HepG2 (cell line): ENCODE measurements around the gene HNRNPA1. TPM values are rescaled to one million over a fixed set of nuclear protein-coding genes. Genes with fewer than 3 reads are reported as not detected.
A peak's percentile ranks its signal among the peaks of the same experiment; 100 is the strongest.

ENCODE experiments used
- ATAC-seq: fragments of 200-7000 bp; cut with Tn5 transposase; 3 replicates; pipeline ENCODE4 v1.9.1; 2020; ENCODE audit warnings: mild to moderate bottlenecking, moderate library complexity
- BruUV-seq: library from RNA; stranded (reverse); fragments of 400-500 nt; replicated peaks from 2 replicates; lab custom pipeline; 2021; lab: Mats Ljungman, UMichigan
- CTCF ChIA-PET: fragments of 300-600 bp; formaldehyde crosslinking; extraction: SDS; loops from one replicate; lab custom pipeline; 2021; ENCODE audit warnings: low total read pairs, inconsistent platforms, low intra/inter-chr PET ratio; lab: Yijun Ruan, JAX
- POLR2A ChIA-PET: fragments of 350-600 bp; sonication (Branson Sonifier 250); formaldehyde crosslinking; loops from one replicate; lab custom pipeline; 2020; ENCODE audit warnings: antibody characterized with exemption, inconsistent platforms; lab: Yijun Ruan, JAX
- DNase-seq: peaks from one replicate; pipeline ENCODE4 v3.0.0-alpha.2; 2015; ENCODE audit warnings: low spot score
- FAIRE-seq: peaks from 3 replicates; lab custom pipeline; 2011; peaks lifted over from hg19 to GRCh38; lab: Jason Lieb, UNC
- H2AFZ ChIP-seq: one replicate; pipeline ENCODE4 v1.6.1; 2011; ENCODE audit warnings: low read length, inconsistent platforms
- H3K27ac ChIP-seq: fragments of 300-600 bp; 3 replicates; pipeline ENCODE4 v1.8.0; 2011; ENCODE audit warnings: mixed run types, mild to moderate bottlenecking, mixed read lengths, low read length, inconsistent platforms; ENCODE audit not compliant: insufficient read depth; ENCODE audit errors: extremely low read length
- H3K27me3 ChIP-seq, 2 experiments: fragments of 200-600 bp in 1 of 2; 2 replicates in 1 of 2; 3 replicates in 1 of 2; pipeline versions ENCODE4 v1.6.0 to v1.8.0; 2011; ENCODE audit warnings: low read length in 2 of 2, mild to moderate bottlenecking in 2 of 2, moderate library complexity in 2 of 2, inconsistent platforms in 1 of 2; ENCODE audit not compliant: insufficient read depth in 2 of 2, control insufficient read depth in 1 of 2
- H3K36me3 ChIP-seq, 2 experiments: fragments of 200-600 bp in 1 of 2; replicated peaks in 1 of 2; 2 replicates in 1 of 2; 3 replicates in 1 of 2; pipeline versions ENCODE4 v1.5.1 to v1.8.0; 2011; ENCODE audit warnings: low read length in 2 of 2, inconsistent platforms in 1 of 2; ENCODE audit not compliant: insufficient read depth in 2 of 2, control insufficient read depth in 1 of 2
- H3K4me1 ChIP-seq: 2 replicates; pipeline ENCODE4 v1.5.1; 2012; ENCODE audit warnings: low read length, inconsistent platforms; ENCODE audit not compliant: insufficient read depth
- H3K4me2 ChIP-seq: 2 replicates; pipeline ENCODE4 v1.6.0; 2011; ENCODE audit warnings: low read depth, low read length, inconsistent platforms
- H3K4me3 ChIP-seq, 3 experiments: fragments of 200-600 bp in 1 of 3; sonication (generic), shearing (Covaris generic) in 1 of 3; replicated peaks in 1 of 3; 2 replicates each; pipeline ENCODE4 v1.5.1; 2011 to 2016; ENCODE audit warnings: low read length in 3 of 3, inconsistent platforms in 2 of 3, low read depth in 2 of 3, mild to moderate bottlenecking in 2 of 3, control low read depth in 1 of 3, mixed read lengths in 1 of 3; ENCODE audit not compliant: insufficient read depth in 1 of 3
- H3K79me2 ChIP-seq: one replicate; pipeline ENCODE4 v1.6.1; 2011; ENCODE audit warnings: low read length, inconsistent platforms; ENCODE audit not compliant: insufficient read depth
- H3K9ac ChIP-seq: 2 replicates; pipeline ENCODE4 v1.6.0; 2011; ENCODE audit warnings: mild to moderate bottlenecking, low read depth, low read length, inconsistent platforms; ENCODE audit not compliant: insufficient read depth
- H3K9me3 ChIP-seq: 2 replicates; pipeline ENCODE4 v1.5.1; 2012; ENCODE audit warnings: mild to moderate bottlenecking, low read length
- H4K20me1 ChIP-seq: 2 replicates; pipeline ENCODE4 v1.6.0; 2011; ENCODE audit warnings: inconsistent platforms, mild to moderate bottlenecking, low read length, moderate library complexity; ENCODE audit not compliant: insufficient read depth
- EEA1 ChIP-seq: sonication (generic); formaldehyde crosslinking; IDR thresholded peaks from 2 replicates; pipeline ENCODE4 v1.5.1; 2020; ENCODE audit warnings: mild to moderate bottlenecking, missing genetic modification reagents, borderline replicate concordance
- HMG20A ChIP-seq: IDR thresholded peaks from 2 replicates; pipeline ENCODE4 v1.6.1; 2016; ENCODE audit warnings: borderline replicate concordance
- HOXA3 ChIP-seq: sonication (generic); formaldehyde crosslinking; IDR thresholded peaks from 2 replicates; pipeline ENCODE4 v1.5.0; 2020; ENCODE audit warnings: missing genetic modification reagents
- ISX ChIP-seq: sonication (generic); formaldehyde crosslinking; conservative IDR thresholded peaks from 2 replicates; pipeline ENCODE4 v1.5.0; 2020; ENCODE audit warnings: missing genetic modification reagents
- KLF16 ChIP-seq, 2 experiments: sonication (generic) in 1 of 2; formaldehyde crosslinking in 1 of 2; IDR thresholded peaks; 2 replicates each; pipeline versions ENCODE4 v1.6.1 to v1.8.0; 2016 to 2023; ENCODE audit warnings: missing genetic modification reagents in 2 of 2, missing compliant biosample characterization in 1 of 2
- NR3C1 ChIP-seq: sonication (generic); formaldehyde crosslinking; IDR thresholded peaks from 2 replicates; pipeline ENCODE4 v1.4.0; 2020; ENCODE audit warnings: missing genetic modification reagents
- PTBP1 ChIP-seq: fragments of 200-400 bp; formaldehyde crosslinking; IDR thresholded peaks from 2 replicates; pipeline ENCODE4 v1.6.1; 2018; ENCODE audit warnings: low read length, low read depth; ENCODE audit not compliant: poor library complexity, severe bottlenecking
- ZBTB7A ChIP-seq: sonication (generic); formaldehyde crosslinking; IDR thresholded peaks from 2 replicates; pipeline ENCODE4 v1.8.0; 2022; ENCODE audit warnings: mild to moderate bottlenecking, missing genetic modification reagents
- ZNF367 ChIP-seq: sonication (generic); formaldehyde crosslinking; IDR thresholded peaks from 2 replicates; pipeline ENCODE4 v1.4.0; 2020; ENCODE audit warnings: missing genetic modification reagents, borderline replicate concordance
- ZNF501 ChIP-seq: sonication (generic); formaldehyde crosslinking; IDR thresholded peaks from 2 replicates; pipeline ENCODE4 v1.5.1; 2020; ENCODE audit warnings: mild to moderate bottlenecking, moderate library complexity, missing genetic modification reagents
- ZNF83 ChIP-seq: sonication (generic); formaldehyde crosslinking; IDR thresholded peaks from 2 replicates; pipeline ENCODE4 v1.4.0; 2020; ENCODE audit warnings: missing genetic modification reagents, mild to moderate bottlenecking, borderline replicate concordance
- WGBS: methylation state at CpG from one replicate; pipeline ENCODE4 v1.1.6; 2017; ENCODE audit warnings: low lambda C conversion rate; 5-methylcytosine and 5-hydroxymethylcytosine counted together
- in situ Hi-C: cut with HindIII; loops from 2 replicates; pipeline ENCODE4 v1.10.0; 2017; ENCODE audit warnings: low pct_unique_long_range_greater_than_20kb; ENCODE audit not compliant: extremely low pct_ligation_motif_present
- intact Hi-C: fragments of 100-400 bp; cut with micrococcal nuclease; formaldehyde crosslinking; loops from one replicate; pipeline ENCODE4 v1.10.0; 2022; ENCODE audit not compliant: unreplicated experiment
- polyA plus RNA-seq, 8 experiments: library from polyadenylated mRNA; depleted of rRNA in 3 of 8; stranded (reverse) in 7 of 8; unstranded in 1 of 8; fragments of >200 nt; fragmentation: Illumina TruSeq in 4 of 8; extraction: Trizol in 4 of 8; gene quantifications; 2 replicates each; pipeline versions ENCODE4 v1.2.1 to v1.2.3, GENCODE V29; 2011 to 2016; ENCODE audit warnings: low read depth in 4 of 8, missing spikeins in 1 of 8, mixed read lengths in 1 of 8; ENCODE audit not compliant: insufficient read depth in 1 of 8
- total RNA-seq, 5 experiments: library from RNA; depleted of rRNA; stranded (reverse); fragments of >200 nt; fragmentation: Illumina TruSeq; extraction: Trizol; gene quantifications; 2 replicates each; pipeline ENCODE4 v1.2.3, GENCODE V29; 2016; ENCODE audit warnings: low read depth in 1 of 5
- TF ChIP-seq, protein P1 (sequence below): sonication (generic); formaldehyde crosslinking; IDR thresholded peaks from 2 replicates; pipeline ENCODE4 v1.8.1; 2023; ENCODE audit warnings: mild to moderate bottlenecking, inconsistent platforms, moderate library complexity, missing genetic modification reagents, borderline replicate concordance
- TF ChIP-seq, protein P2 (sequence below): sonication (generic); formaldehyde crosslinking; IDR thresholded peaks from 2 replicates; pipeline ENCODE4 v1.8.0; 2022; ENCODE audit warnings: missing genetic modification reagents, mild to moderate bottlenecking, moderate library complexity, borderline replicate concordance
- TF ChIP-seq, protein P3 (sequence below): sonication (generic); formaldehyde crosslinking; conservative IDR thresholded peaks from 2 replicates; pipeline ENCODE4 v1.8.1; 2023; ENCODE audit warnings: missing genetic modification reagents

HNRNPA1 gene
- total and polyA plus RNA-seq, 2 of the 13 experiments (the other 11 are each of a cell fraction or from before 2014, with no cell fraction given) = 535 to 1,820 TPM

DNA sequence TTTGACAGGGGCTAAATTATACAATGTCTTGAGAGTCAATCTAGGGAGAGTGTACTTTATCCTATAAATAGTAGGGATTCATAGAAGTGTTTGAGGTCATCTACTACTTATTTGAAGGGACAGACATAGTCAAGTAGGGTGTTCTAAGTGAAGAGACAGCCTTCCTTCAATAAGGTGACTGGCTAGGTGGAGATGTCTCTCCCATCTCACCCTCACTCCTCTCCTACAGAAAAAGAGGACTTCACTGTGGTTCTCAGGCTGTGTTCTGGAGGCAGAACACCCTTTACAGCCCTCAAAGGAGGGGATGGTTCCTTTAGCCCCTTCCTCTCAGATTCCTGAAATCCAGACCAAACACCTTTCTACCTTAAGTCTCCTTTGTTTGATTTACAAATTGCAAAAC, 23.1 kb downstream of the HNRNPA1 start:
- H3K27ac ChIP-seq = no peak overlapping the region
- FAIRE-seq = no peak
- in situ Hi-C loops = no loop called here

DNA sequence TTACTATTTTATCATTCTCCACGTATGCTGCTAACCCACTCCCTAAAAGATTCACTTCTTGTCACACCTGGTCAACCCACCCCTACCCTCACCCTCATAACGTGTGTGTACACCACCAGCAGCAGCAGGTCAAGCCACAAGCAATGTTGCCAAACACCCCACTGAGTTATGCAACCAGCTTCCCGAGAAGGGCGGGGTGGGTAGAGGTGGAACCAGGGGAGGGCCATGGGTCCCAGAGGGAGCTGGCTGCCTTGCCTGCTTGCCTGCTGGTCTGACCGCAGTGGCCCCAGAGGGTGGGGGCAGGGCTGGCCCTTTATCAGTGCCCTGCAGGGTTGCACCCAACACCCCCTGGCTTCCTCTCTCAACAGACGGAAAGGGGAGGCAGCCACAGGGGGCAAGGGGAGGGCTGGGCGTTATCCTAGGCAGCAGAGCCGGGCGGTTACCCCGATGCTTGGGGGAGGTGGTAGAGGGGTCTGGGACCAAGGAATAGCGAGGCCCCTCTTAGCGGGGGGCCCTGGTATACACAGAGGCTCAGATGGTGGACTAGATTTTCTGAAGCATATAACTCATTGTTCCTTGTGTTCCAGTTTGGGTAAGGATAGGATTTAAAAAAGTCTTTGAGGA, 23.8 kb downstream of the HNRNPA1 start:
- H3K4me1 ChIP-seq = peaks cover 73% of the 10 kb centered on the region
- FAIRE-seq = peak; percentile 91
- H3K4me2 ChIP-seq = peak overlapping the region; percentile 63
- H3K36me3 ChIP-seq = no peaks in the 10 kb centered on the region
- CTCF ChIA-PET = no interaction called here
- WGBS = 13% methylated on average over 10 of the region's 12 CpGs
- in situ Hi-C loops (no loop called here), intact Hi-C loops (no loop called here)
- no peak overlapping the region for H3K27ac ChIP-seq
- no peak overlapping the region for H2AFZ ChIP-seq
- peaks cover 2% of the 10 kb centered on the region for H3K79me2 ChIP-seq
- H3K9ac ChIP-seq = peak overlapping the region; percentile 19
- no peaks in the 10 kb centered on the region for H3K9me3 ChIP-seq
- ATAC-seq = peak; percentile 74
- peak overlapping the region in 2 of 3 experiments; percentile 17 to 35; a peak in 2 of 6 replicates for H3K4me3 ChIP-seq
- H3K27me3 ChIP-seq = no peaks in the 10 kb centered on the region
- H4K20me1 ChIP-seq = no peaks in the 10 kb centered on the region
- POLR2A ChIA-PET = interaction anchor here (1.0 to 1.4 kb wide), 4 partner anchors 10 to 24 kb away, joined by 6 to 10 read pairs (median 8); partner anchors contain the start of genes CBX5, COPZ1 and HNRNPA1
- no TSS peak for BruUV-seq
- peak; percentile 85 for DNase-seq
- no peak for TF ChIP-seq ZNF83 (CRISPR knock-in tag)
- TF ChIP-seq ISX (CRISPR knock-in tag) = no peak
- TF ChIP-seq HMG20A (CRISPR knock-in tag) = peak; percentile 47; the same call in 1 of the 2 replicates
- no peak for TF ChIP-seq EEA1 (CRISPR knock-in tag)
- TF ChIP-seq HOXA3 (CRISPR knock-in tag) = peak; percentile 72
- TF ChIP-seq, protein P1, sequence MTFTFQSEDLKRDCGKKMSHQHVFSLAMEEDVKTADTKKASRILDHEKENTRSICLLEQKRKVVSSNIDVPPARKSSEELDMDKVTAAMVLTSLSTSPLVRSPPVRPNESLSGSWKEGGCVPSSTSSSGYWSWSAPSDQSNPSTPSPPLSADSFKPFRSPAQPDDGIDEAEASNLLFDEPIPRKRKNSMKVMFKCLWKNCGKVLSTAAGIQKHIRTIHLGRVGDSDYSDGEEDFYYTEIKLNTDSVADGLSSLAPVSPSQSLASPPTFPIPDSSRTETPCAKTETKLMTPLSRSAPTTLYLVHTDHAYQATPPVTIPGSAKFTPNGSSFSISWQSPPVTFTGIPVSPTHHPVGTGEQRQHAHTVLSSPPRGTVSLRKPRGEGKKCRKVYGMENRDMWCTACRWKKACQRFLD (CRISPR knock-in tag) = no peak
- TF ChIP-seq, protein P2, sequence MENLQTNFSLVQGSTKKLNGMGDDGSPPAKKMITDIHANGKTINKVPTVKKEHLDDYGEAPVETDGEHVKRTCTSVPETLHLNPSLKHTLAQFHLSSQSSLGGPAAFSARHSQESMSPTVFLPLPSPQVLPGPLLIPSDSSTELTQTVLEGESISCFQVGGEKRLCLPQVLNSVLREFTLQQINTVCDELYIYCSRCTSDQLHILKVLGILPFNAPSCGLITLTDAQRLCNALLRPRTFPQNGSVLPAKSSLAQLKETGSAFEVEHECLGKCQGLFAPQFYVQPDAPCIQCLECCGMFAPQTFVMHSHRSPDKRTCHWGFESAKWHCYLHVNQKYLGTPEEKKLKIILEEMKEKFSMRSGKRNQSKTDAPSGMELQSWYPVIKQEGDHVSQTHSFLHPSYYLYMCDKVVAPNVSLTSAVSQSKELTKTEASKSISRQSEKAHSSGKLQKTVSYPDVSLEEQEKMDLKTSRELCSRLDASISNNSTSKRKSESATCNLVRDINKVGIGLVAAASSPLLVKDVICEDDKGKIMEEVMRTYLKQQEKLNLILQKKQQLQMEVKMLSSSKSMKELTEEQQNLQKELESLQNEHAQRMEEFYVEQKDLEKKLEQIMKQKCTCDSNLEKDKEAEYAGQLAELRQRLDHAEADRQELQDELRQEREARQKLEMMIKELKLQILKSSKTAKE (CRISPR knock-in tag) = peak; percentile 62; the same call in 1 of the 2 replicates

More for the DNA sequence above, 23.1 kb downstream of the HNRNPA1 start:
- ATAC-seq (no peak), DNase-seq (no peak)
- Histone ChIP-seq H3K4me2 (peak overlapping the region; percentile 63), H3K36me3 (no peaks in the 10 kb centered on the region), H4K20me1 (no peaks in the 10 kb centered on the region), H3K4me3 (peak overlapping the region in 1 of 3 experiments; percentile 35; a peak in 1 of 6 replicates), H3K9me3 (no peaks in the 10 kb centered on the region), H2AFZ (peak overlapping the region; percentile 69), H3K27me3 (no peaks in the 10 kb centered on the region), H3K4me1 (peaks cover 79% of the 10 kb centered on the region), H3K79me2 (peaks cover 4% of the 10 kb centered on the region), H3K9ac (peak overlapping the region; percentile 19)
- intact Hi-C loops = no loop called here
- no peak for TF ChIP-seq ZBTB7A (CRISPR knock-in tag)
- TF ChIP-seq NR3C1 (CRISPR knock-in tag) = no peak
- TF ChIP-seq, protein P3, sequence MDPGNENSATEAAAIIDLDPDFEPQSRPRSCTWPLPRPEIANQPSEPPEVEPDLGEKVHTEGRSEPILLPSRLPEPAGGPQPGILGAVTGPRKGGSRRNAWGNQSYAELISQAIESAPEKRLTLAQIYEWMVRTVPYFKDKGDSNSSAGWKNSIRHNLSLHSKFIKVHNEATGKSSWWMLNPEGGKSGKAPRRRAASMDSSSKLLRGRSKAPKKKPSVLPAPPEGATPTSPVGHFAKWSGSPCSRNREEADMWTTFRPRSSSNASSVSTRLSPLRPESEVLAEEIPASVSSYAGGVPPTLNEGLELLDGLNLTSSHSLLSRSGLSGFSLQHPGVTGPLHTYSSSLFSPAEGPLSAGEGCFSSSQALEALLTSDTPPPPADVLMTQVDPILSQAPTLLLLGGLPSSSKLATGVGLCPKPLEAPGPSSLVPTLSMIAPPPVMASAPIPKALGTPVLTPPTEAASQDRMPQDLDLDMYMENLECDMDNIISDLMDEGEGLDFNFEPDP = 0 out of 2 replicates have a peak, but pooled peaks have one; percentile 57
- no peak for TF ChIP-seq PTBP1
- TF ChIP-seq KLF16 (CRISPR knock-in tag; IDR thresholded peaks at IDR 0.05) = no peak
- TF ChIP-seq ZNF367 = no peak
- no peak for TF ChIP-seq ZNF501 (CRISPR knock-in tag)
- ChIA-PET CTCF (no interaction called here), POLR2A (interaction anchor here (1.0 to 1.4 kb wide), 4 partner anchors 10 to 23 kb away, joined by 6 to 10 read pairs (median 8); partner anchors contain the start of genes CBX5, COPZ1 and HNRNPA1)
- no TSS peak for BruUV-seq
